ENCODE results near the gene CEP170.

- TF ChIP-seq, protein P1, sequence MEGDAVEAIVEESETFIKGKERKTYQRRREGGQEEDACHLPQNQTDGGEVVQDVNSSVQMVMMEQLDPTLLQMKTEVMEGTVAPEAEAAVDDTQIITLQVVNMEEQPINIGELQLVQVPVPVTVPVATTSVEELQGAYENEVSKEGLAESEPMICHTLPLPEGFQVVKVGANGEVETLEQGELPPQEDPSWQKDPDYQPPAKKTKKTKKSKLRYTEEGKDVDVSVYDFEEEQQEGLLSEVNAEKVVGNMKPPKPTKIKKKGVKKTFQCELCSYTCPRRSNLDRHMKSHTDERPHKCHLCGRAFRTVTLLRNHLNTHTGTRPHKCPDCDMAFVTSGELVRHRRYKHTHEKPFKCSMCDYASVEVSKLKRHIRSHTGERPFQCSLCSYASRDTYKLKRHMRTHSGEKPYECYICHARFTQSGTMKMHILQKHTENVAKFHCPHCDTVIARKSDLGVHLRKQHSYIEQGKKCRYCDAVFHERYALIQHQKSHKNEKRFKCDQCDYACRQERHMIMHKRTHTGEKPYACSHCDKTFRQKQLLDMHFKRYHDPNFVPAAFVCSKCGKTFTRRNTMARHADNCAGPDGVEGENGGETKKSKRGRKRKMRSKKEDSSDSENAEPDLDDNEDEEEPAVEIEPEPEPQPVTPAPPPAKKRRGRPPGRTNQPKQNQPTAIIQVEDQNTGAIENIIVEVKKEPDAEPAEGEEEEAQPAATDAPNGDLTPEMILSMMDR (tag by site-specific recombination; IDR thresholded peaks at IDR 0.05) = no peak
- no peak for TF ChIP-seq ZNF350 (tag by site-specific recombination; IDR thresholded peaks at IDR 0.05)
- TF ChIP-seq, protein P2, sequence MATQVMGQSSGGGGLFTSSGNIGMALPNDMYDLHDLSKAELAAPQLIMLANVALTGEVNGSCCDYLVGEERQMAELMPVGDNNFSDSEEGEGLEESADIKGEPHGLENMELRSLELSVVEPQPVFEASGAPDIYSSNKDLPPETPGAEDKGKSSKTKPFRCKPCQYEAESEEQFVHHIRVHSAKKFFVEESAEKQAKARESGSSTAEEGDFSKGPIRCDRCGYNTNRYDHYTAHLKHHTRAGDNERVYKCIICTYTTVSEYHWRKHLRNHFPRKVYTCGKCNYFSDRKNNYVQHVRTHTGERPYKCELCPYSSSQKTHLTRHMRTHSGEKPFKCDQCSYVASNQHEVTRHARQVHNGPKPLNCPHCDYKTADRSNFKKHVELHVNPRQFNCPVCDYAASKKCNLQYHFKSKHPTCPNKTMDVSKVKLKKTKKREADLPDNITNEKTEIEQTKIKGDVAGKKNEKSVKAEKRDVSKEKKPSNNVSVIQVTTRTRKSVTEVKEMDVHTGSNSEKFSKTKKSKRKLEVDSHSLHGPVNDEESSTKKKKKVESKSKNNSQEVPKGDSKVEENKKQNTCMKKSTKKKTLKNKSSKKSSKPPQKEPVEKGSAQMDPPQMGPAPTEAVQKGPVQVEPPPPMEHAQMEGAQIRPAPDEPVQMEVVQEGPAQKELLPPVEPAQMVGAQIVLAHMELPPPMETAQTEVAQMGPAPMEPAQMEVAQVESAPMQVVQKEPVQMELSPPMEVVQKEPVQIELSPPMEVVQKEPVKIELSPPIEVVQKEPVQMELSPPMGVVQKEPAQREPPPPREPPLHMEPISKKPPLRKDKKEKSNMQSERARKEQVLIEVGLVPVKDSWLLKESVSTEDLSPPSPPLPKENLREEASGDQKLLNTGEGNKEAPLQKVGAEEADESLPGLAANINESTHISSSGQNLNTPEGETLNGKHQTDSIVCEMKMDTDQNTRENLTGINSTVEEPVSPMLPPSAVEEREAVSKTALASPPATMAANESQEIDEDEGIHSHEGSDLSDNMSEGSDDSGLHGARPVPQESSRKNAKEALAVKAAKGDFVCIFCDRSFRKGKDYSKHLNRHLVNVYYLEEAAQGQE (tag by site-specific recombination; IDR thresholded peaks at IDR 0.05) = no peak
- TF ChIP-seq ZNF776 (tag by site-specific recombination; IDR thresholded peaks at IDR 0.05; ENCODE audit: borderline replicate concordance) = no peak
- no peak for TF ChIP-seq ZNF10 (tag by site-specific recombination; IDR thresholded peaks at IDR 0.05)
- TF ChIP-seq ZNF555 (tag by site-specific recombination; conservative IDR thresholded peaks at IDR 0.05) = no peak
- TF ChIP-seq TCF7L2 (IDR thresholded peaks at IDR 0.05; ENCODE audit: borderline replicate concordance, low read depth, low read length) = no peak
- TF ChIP-seq ZNF521 (tag by site-specific recombination; IDR thresholded peaks at IDR 0.05) = no peak
- no peak for TF ChIP-seq ZNF561 (tag by site-specific recombination; IDR thresholded peaks at IDR 0.05; ENCODE audit: borderline replicate concordance)
- TF ChIP-seq ZNF76 (tag by site-specific recombination; IDR thresholded peaks at IDR 0.05; ENCODE audit: borderline replicate concordance, low read depth) = no peak
- TF ChIP-seq ZBTB10 (tag by site-specific recombination; IDR thresholded peaks at IDR 0.05) = no peak
- TF ChIP-seq ZNF677 (tag by site-specific recombination; IDR thresholded peaks at IDR 0.05) = no peak
Observed at GRCh38 chr1:243213045-243213787, 41.9 kb downstream of the CEP170 start.
